HepG2 (cell line): ENCODE data around the gene GNAS. TPM values are rescaled to one million over a fixed set of nuclear protein-coding genes. Genes with fewer than 3 reads are reported as not detected.
A peak's percentile ranks its signal among the peaks of the same experiment; 100 is the strongest.

ENCODE experiments used
- ATAC-seq: fragments of 200-7000 bp; cut with Tn5 transposase; 3 replicates; pipeline ENCODE4 v1.9.1; 2020; ENCODE audit warnings: mild to moderate bottlenecking, moderate library complexity
- BruUV-seq: library from RNA; stranded (reverse); fragments of 400-500 nt; replicated peaks from 2 replicates; lab custom pipeline; 2021; lab: Mats Ljungman, UMichigan
- CTCF ChIA-PET: fragments of 300-600 bp; formaldehyde crosslinking; extraction: SDS; loops from one replicate; lab custom pipeline; 2021; ENCODE audit warnings: low total read pairs, inconsistent platforms, low intra/inter-chr PET ratio; lab: Yijun Ruan, JAX
- POLR2A ChIA-PET: fragments of 350-600 bp; sonication (Branson Sonifier 250); formaldehyde crosslinking; loops from one replicate; lab custom pipeline; 2020; ENCODE audit warnings: antibody characterized with exemption, inconsistent platforms; lab: Yijun Ruan, JAX
- DNase-seq: peaks from one replicate; pipeline ENCODE4 v3.0.0-alpha.2; 2015; ENCODE audit warnings: low spot score
- FAIRE-seq: peaks from 3 replicates; lab custom pipeline; 2011; peaks lifted over from hg19 to GRCh38; lab: Jason Lieb, UNC
- H2AFZ ChIP-seq: one replicate; pipeline ENCODE4 v1.6.1; 2011; ENCODE audit warnings: low read length, inconsistent platforms
- H3K27ac ChIP-seq: fragments of 300-600 bp; 3 replicates; pipeline ENCODE4 v1.8.0; 2011; ENCODE audit warnings: mixed run types, mild to moderate bottlenecking, mixed read lengths, low read length, inconsistent platforms; ENCODE audit not compliant: insufficient read depth; ENCODE audit errors: extremely low read length
- H3K27me3 ChIP-seq, 2 experiments: fragments of 200-600 bp in 1 of 2; 2 replicates in 1 of 2; 3 replicates in 1 of 2; pipeline versions ENCODE4 v1.6.0 to v1.8.0; 2011; ENCODE audit warnings: low read length in 2 of 2, mild to moderate bottlenecking in 2 of 2, moderate library complexity in 2 of 2, inconsistent platforms in 1 of 2; ENCODE audit not compliant: insufficient read depth in 2 of 2, control insufficient read depth in 1 of 2
- H3K36me3 ChIP-seq, 2 experiments: fragments of 200-600 bp in 1 of 2; replicated peaks in 1 of 2; 2 replicates in 1 of 2; 3 replicates in 1 of 2; pipeline versions ENCODE4 v1.5.1 to v1.8.0; 2011; ENCODE audit warnings: low read length in 2 of 2, inconsistent platforms in 1 of 2; ENCODE audit not compliant: insufficient read depth in 2 of 2, control insufficient read depth in 1 of 2
- H3K4me1 ChIP-seq: 2 replicates; pipeline ENCODE4 v1.5.1; 2012; ENCODE audit warnings: low read length, inconsistent platforms; ENCODE audit not compliant: insufficient read depth
- H3K4me2 ChIP-seq: 2 replicates; pipeline ENCODE4 v1.6.0; 2011; ENCODE audit warnings: low read depth, low read length, inconsistent platforms
- H3K4me3 ChIP-seq, 3 experiments: fragments of 200-600 bp in 1 of 3; sonication (generic), shearing (Covaris generic) in 1 of 3; replicated peaks in 1 of 3; 2 replicates each; pipeline ENCODE4 v1.5.1; 2011 to 2016; ENCODE audit warnings: low read length in 3 of 3, inconsistent platforms in 2 of 3, low read depth in 2 of 3, mild to moderate bottlenecking in 2 of 3, control low read depth in 1 of 3, mixed read lengths in 1 of 3; ENCODE audit not compliant: insufficient read depth in 1 of 3
- H3K79me2 ChIP-seq: one replicate; pipeline ENCODE4 v1.6.1; 2011; ENCODE audit warnings: low read length, inconsistent platforms; ENCODE audit not compliant: insufficient read depth
- H3K9ac ChIP-seq: 2 replicates; pipeline ENCODE4 v1.6.0; 2011; ENCODE audit warnings: mild to moderate bottlenecking, low read depth, low read length, inconsistent platforms; ENCODE audit not compliant: insufficient read depth
- H3K9me3 ChIP-seq: 2 replicates; pipeline ENCODE4 v1.5.1; 2012; ENCODE audit warnings: mild to moderate bottlenecking, low read length
- H4K20me1 ChIP-seq: 2 replicates; pipeline ENCODE4 v1.6.0; 2011; ENCODE audit warnings: inconsistent platforms, mild to moderate bottlenecking, low read length, moderate library complexity; ENCODE audit not compliant: insufficient read depth
- LCORL ChIP-seq, 2 experiments: fragments of 450-650 bp in 1 of 2; sonication (generic) in 1 of 2; formaldehyde crosslinking in 1 of 2; IDR thresholded peaks; 2 replicates each; pipeline versions ENCODE4 v1.5.0 to v1.6.1; 2017 to 2020; ENCODE audit warnings: antibody characterized with exemption in 1 of 2, missing genetic modification reagents in 1 of 2
- MAFK ChIP-seq, 2 experiments: IDR thresholded peaks in 1 of 2; conservative IDR thresholded peaks in 1 of 2; 2 replicates each; pipeline ENCODE4 v1.6.1; 2011; ENCODE audit warnings: improper control_type of control experiment in 2 of 2, low read length in 2 of 2
- PRDM10 ChIP-seq: sonication (generic); formaldehyde crosslinking; IDR thresholded peaks from 2 replicates; pipeline ENCODE4 v1.4.0; 2020; ENCODE audit warnings: low read depth, missing genetic modification reagents
- TIGD3 ChIP-seq: sonication (generic); formaldehyde crosslinking; IDR thresholded peaks from 2 replicates; pipeline ENCODE4 v1.5.1; 2020; ENCODE audit warnings: mild to moderate bottlenecking, missing genetic modification reagents, borderline replicate concordance
- WGBS: methylation state at CpG from one replicate; pipeline ENCODE4 v1.1.6; 2017; ENCODE audit warnings: low lambda C conversion rate; 5-methylcytosine and 5-hydroxymethylcytosine counted together
- in situ Hi-C: cut with HindIII; loops from 2 replicates; pipeline ENCODE4 v1.10.0; 2017; ENCODE audit warnings: low pct_unique_long_range_greater_than_20kb; ENCODE audit not compliant: extremely low pct_ligation_motif_present
- intact Hi-C: fragments of 100-400 bp; cut with micrococcal nuclease; formaldehyde crosslinking; loops from one replicate; pipeline ENCODE4 v1.10.0; 2022; ENCODE audit not compliant: unreplicated experiment
- polyA plus RNA-seq, 8 experiments: library from polyadenylated mRNA; depleted of rRNA in 3 of 8; stranded (reverse) in 7 of 8; unstranded in 1 of 8; fragments of >200 nt; fragmentation: Illumina TruSeq in 4 of 8; extraction: Trizol in 4 of 8; gene quantifications; 2 replicates each; pipeline versions ENCODE4 v1.2.1 to v1.2.3, GENCODE V29; 2011 to 2016; ENCODE audit warnings: low read depth in 4 of 8, missing spikeins in 1 of 8, mixed read lengths in 1 of 8; ENCODE audit not compliant: insufficient read depth in 1 of 8
- total RNA-seq, 5 experiments: library from RNA; depleted of rRNA; stranded (reverse); fragments of >200 nt; fragmentation: Illumina TruSeq; extraction: Trizol; gene quantifications; 2 replicates each; pipeline ENCODE4 v1.2.3, GENCODE V29; 2016; ENCODE audit warnings: low read depth in 1 of 5
- TF ChIP-seq, protein P1 (sequence below): IDR thresholded peaks from 2 replicates; pipeline ENCODE4 v1.6.1; 2016; ENCODE audit warnings: missing compliant biosample characterization, missing genetic modification reagents, borderline replicate concordance
- TF ChIP-seq, protein P2 (sequence below): sonication (generic); formaldehyde crosslinking; conservative IDR thresholded peaks from 2 replicates; pipeline ENCODE4 v1.4.0; 2020; ENCODE audit warnings: mild to moderate bottlenecking, missing genetic modification reagents, moderate library complexity

The GNAS gene
- total and polyA plus RNA-seq, 2 of the 13 experiments (the other 11 are each of a cell fraction or from before 2014, with no cell fraction given): 407 to 1,008 TPM

- Histone ChIP-seq H3K4me1 (peaks cover 22% of the 10 kb centered on the region), H3K36me3 (no peaks in the 10 kb centered on the region), H3K79me2 (no peaks in the 10 kb centered on the region), H3K27ac (no peak overlapping the region), H3K27me3 (peaks cover 0 to 30% of the 10 kb centered on the region in 2 experiments; a peak in 2 of 5 replicates), H2AFZ (no peak overlapping the region), H3K4me3 (no peak overlapping the region), H3K9ac (no peak overlapping the region), H3K4me2 (no peak overlapping the region), H4K20me1 (no peaks in the 10 kb centered on the region), H3K9me3 (no peaks in the 10 kb centered on the region)
- no TSS peak for BruUV-seq
- no peak for ATAC-seq
- ChIA-PET POLR2A (no interaction called here), CTCF (no interaction called here)
- DNase-seq: no peak
- TF ChIP-seq MAFK (conservative IDR thresholded peaks at IDR 0.05 in 1 of 2, IDR thresholded peaks at IDR 0.05 in 1 of 2; ENCODE audit: low read length in 2 of 2): peak in 1 of 2 experiments; percentile 25; a peak in 1 of 4 replicates
- no peak for TF ChIP-seq PRDM10
- 55% methylated on average over 4 of the region's 4 CpGs for WGBS
- FAIRE-seq: no peak
- intact Hi-C loops: no loop called here
- in situ Hi-C loops: no loop called here
Measured at GRCh38 chr20:58878399-58878798, 25.9 kb downstream of the GNAS start.

GRCh38 chr20:58880441-58880840 is 27.9 kb downstream of the GNAS start:
- in situ Hi-C loops (no loop called here), intact Hi-C loops (no loop called here)
- ChIA-PET CTCF (interaction anchor here (1.2 kb wide), 1 partner anchor 10 kb away, joined by 3 read pairs; no protein-coding TSS in a partner anchor), POLR2A (no interaction called here)
- H3K4me1 ChIP-seq: peaks cover 22% of the 10 kb centered on the region
- no peak overlapping the region for H3K4me3 ChIP-seq
- ATAC-seq: no peak
- no TSS peak for BruUV-seq
- H3K4me2 ChIP-seq: no peak overlapping the region
- DNase-seq: no peak
- peaks cover 0 to 35% of the 10 kb centered on the region in 2 experiments; a peak in 2 of 5 replicates for H3K27me3 ChIP-seq
- no peak overlapping the region for H2AFZ ChIP-seq
- H3K9ac ChIP-seq: no peak overlapping the region
- no peaks in the 10 kb centered on the region for H3K79me2 ChIP-seq
- WGBS: 46% methylated on average over 1 of the region's 1 CpG
- peaks cover 4% of the 10 kb centered on the region; the same call in 1 of the 2 replicates for H3K9me3 ChIP-seq
- no peaks in the 10 kb centered on the region for H3K36me3 ChIP-seq
- no peak for FAIRE-seq
- no peak overlapping the region for H3K27ac ChIP-seq
- no peaks in the 10 kb centered on the region for H4K20me1 ChIP-seq
- TF ChIP-seq TIGD3 (CRISPR knock-in tag) (no peak), LCORL (IDR thresholded peaks at IDR 0.05) (no peak), LCORL (CRISPR knock-in tag; IDR thresholded peaks at IDR 0.05) (no peak)
- TF ChIP-seq, protein P1, sequence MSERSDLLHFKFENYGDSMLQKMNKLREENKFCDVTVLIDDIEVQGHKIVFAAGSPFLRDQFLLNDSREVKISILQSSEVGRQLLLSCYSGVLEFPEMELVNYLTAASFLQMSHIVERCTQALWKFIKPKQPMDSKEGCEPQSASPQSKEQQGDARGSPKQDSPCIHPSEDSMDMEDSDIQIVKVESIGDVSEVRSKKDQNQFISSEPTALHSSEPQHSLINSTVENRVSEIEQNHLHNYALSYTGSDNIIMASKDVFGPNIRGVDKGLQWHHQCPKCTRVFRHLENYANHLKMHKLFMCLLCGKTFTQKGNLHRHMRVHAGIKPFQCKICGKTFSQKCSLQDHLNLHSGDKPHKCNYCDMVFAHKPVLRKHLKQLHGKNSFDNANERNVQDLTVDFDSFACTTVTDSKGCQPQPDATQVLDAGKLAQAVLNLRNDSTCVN (CRISPR knock-in tag): no peak
- TF ChIP-seq, protein P2, sequence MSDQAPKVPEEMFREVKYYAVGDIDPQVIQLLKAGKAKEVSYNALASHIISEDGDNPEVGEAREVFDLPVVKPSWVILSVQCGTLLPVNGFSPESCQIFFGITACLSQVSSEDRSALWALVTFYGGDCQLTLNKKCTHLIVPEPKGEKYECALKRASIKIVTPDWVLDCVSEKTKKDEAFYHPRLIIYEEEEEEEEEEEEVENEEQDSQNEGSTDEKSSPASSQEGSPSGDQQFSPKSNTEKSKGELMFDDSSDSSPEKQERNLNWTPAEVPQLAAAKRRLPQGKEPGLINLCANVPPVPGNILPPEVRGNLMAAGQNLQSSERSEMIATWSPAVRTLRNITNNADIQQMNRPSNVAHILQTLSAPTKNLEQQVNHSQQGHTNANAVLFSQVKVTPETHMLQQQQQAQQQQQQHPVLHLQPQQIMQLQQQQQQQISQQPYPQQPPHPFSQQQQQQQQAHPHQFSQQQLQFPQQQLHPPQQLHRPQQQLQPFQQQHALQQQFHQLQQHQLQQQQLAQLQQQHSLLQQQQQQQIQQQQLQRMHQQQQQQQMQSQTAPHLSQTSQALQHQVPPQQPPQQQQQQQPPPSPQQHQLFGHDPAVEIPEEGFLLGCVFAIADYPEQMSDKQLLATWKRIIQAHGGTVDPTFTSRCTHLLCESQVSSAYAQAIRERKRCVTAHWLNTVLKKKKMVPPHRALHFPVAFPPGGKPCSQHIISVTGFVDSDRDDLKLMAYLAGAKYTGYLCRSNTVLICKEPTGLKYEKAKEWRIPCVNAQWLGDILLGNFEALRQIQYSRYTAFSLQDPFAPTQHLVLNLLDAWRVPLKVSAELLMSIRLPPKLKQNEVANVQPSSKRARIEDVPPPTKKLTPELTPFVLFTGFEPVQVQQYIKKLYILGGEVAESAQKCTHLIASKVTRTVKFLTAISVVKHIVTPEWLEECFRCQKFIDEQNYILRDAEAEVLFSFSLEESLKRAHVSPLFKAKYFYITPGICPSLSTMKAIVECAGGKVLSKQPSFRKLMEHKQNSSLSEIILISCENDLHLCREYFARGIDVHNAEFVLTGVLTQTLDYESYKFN (CRISPR knock-in tag): no peak
